Stimulated activated naive CD8-positive, alpha-beta T cell treated with anti-CD3 and anti-CD28 coated beads, Interleukin-15, amount 100 ng/mL, for 72 hours (primary cell): ENCODE results near the gene CD1D.

ENCODE experiments used
- ATAC-seq: fragments of 150-1000 bp; cut with Tn5 transposase; 2 replicates; pipeline ENCODE4 v1.10.0; 2021; ENCODE audit warnings: mild to moderate bottlenecking, moderate library complexity
- DNase-seq, 2 donors: peaks; one replicate each; pipeline ENCODE4 v3.0.0; 2021 to 2022
- H3K27ac Mint-ChIP-seq, 2 donors: one replicate each; pipeline ENCODE4 v1.8.0; 2022; ENCODE audit warnings: mild to moderate bottlenecking in 2 of 2, mixed read lengths in 2 of 2, moderate library complexity in 2 of 2
- H3K27me3 Mint-ChIP-seq: one replicate; pipeline ENCODE4 v1.8.0; 2022; ENCODE audit warnings: mixed read lengths
- H3K4me1 Mint-ChIP-seq: one replicate; pipeline ENCODE4 v1.8.0; 2022; ENCODE audit warnings: mild to moderate bottlenecking, mixed read lengths
- H3K4me3 Mint-ChIP-seq, 2 donors: one replicate each; pipeline ENCODE4 v1.8.0; 2022; ENCODE audit warnings: mild to moderate bottlenecking in 2 of 2, mixed read lengths in 2 of 2, moderate library complexity in 1 of 2
- H3K9me3 Mint-ChIP-seq, 2 donors: one replicate each; pipeline ENCODE4 v1.8.0; 2022; ENCODE audit warnings: mixed read lengths in 2 of 2

CD1D gene

DNA sequence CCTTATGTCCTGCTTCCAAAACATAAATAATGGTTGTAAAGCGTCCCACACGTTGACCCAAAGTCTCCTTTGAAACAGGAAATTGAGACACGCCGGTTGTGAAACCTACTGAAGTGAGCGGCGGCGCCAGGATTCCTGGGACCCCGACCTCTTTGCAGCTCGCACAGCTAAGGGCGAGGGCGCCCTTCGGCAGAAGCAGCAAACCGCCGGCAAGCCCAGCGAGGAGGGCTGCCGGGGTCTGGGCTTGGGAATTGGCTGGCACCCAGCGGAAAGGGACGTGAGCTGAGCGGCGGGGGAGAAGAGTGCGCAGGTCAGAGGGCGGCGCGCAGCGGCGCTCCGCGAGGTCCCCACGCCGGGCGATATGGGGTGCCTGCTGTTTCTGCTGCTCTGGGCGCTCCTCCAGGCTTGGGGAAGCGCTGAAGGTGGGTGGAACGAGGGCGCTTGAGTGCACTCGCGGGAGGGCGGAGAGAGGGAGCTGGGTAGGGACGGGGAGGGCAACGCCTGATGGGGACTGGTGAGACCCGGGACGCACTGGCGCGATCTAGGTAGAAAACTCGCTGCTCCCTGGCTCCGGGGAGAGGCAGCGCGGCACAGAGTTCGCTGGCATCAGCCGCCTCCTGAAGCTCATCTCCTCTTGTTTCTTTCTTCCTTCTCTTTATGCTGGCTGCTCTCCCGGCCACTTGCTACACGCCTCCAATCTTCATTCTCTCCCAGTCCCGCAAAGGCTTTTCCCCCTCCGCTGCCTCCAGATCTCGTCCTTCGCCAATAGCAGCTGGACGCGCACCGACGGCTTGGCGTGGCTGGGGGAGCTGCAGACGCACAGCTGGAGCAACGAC, at the start of gene CD1D:
Gene CD1D, plus strand, starts transcription at position 155 of the 836 bp plus-strand sequence. Its CDS starts 207 bp downstream, at position 362.
- H3K27me3 Mint-ChIP-seq, result peaks cover 81% of the 10 kb centered on the region

DNA sequence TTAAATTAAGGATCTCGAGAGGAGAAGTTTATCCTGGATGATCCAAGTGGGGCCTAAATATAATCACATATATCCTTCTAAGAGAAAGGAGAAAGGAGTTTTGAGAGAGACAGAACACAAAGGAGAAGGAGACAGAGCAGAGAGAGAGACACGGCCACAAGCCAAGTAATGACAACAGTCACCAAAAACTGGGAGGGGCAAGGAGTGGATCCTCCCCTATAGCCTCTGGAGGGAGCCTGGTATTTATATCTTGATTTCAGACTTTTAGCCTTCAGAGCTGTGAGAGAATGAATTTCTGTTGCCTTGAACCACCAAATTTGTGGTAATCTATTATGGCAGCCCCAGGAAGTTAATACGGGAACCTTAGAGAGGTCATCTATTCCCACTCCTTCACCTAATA, 49.5 kb upstream of the CD1D start:
- no peak overlapping the region for H3K27ac Mint-ChIP-seq
- H3K4me3 Mint-ChIP-seq, result no peak overlapping the region
- ATAC-seq (no peak), DNase-seq (no peak)
- H3K27me3 Mint-ChIP-seq, result peaks cover 9% of the 10 kb centered on the region
- H3K4me1 Mint-ChIP-seq, result peaks cover 3% of the 10 kb centered on the region
- H3K9me3 Mint-ChIP-seq, result no peaks in the 10 kb centered on the region

More for the DNA sequence above, at the start of gene CD1D:
- H3K4me1 Mint-ChIP-seq, result peaks cover 23% of the 10 kb centered on the region
- H3K27ac Mint-ChIP-seq, result no peak within 1 kb of the TSS
- peak within 1 kb of the TSS; percentile 86 to 93 for H3K4me3 Mint-ChIP-seq
- no peaks in the 10 kb centered on the region for H3K9me3 Mint-ChIP-seq
- ATAC-seq (peak; percentile 71), DNase-seq (no peak)

DNA sequence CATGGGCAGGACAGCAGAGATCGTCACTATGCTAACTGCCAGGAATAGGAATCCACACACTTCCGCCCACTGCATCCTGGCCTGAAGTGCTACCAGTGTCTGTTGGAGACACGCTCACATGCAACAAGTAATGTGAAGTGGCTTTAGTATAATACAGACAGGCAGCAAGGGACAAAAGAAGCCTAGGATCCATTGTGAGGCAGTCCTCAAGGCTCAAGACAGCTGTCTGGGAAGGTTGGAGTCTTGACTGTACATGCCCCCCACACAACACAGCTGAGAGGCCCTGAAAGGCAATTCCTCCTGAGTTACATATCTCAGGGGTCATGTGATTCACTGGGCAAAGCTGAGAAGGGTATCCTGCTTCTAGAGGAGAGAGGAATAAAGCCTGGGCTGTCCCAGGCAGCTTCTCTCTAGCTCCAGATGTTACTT, 39.9 kb upstream of the CD1D start:
- H3K4me3 Mint-ChIP-seq, result no peak overlapping the region
- no peaks in the 10 kb centered on the region for H3K4me1 Mint-ChIP-seq
- no peak for DNase-seq
- ATAC-seq, result no peak
- H3K27ac Mint-ChIP-seq, result no peak overlapping the region
- H3K9me3 Mint-ChIP-seq, result no peaks in the 10 kb centered on the region
- no peaks in the 10 kb centered on the region for H3K27me3 Mint-ChIP-seq

DNA sequence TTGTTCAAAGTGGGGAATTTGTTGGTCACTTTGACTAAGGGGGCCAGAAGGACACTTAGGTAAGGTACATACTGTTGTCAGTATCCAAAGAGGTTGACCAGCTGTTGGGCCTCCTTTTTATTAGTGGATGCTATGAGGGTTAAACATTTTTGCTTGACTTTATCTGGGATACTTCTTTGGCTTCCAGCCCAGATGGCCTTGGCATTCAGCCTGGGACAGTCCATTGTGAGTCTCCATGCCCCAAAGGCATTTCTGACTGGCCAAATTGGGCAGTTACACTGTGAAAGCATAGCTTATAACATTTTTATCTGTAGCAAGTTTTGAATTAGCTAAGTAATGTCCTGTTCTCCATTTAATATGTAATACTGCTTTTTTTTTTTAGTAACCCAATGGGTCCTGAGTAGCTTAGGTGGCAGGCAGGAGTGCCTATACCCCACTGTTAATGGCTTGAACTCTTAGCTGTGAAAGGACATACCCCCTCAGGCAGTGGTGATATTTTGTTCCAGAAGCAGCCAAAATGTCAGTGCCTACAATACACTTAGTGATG, 35.4 kb upstream of the CD1D start:
- ATAC-seq, result no peak
- Mint-ChIP-seq H3K4me3 (no peak overlapping the region), H3K27me3 (no peaks in the 10 kb centered on the region), H3K4me1 (peaks cover 17% of the 10 kb centered on the region), H3K9me3 (peaks cover 7 to 14% of the 10 kb centered on the region in 2 donors), H3K27ac (no peak overlapping the region)
- no peak for DNase-seq

DNA sequence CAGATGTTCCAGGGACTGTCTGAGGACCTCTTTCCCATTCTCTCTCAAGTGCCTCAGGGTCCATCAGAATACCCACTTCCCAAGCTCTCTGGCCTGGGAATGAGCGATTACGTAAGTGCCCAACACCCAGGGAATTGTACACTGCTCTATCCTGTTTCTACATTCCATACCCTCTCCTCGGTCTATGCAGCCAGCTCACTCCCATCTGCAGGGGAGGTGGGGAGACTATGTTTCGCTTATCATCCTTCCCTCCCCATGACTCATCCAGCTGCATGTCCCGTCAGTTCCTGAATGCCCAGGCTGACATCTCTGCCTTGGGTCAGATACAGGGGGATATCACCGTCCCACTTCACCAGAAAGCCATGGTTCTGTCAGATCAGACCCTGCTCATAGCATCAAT, 34.5 kb upstream of the CD1D start:
- peaks cover 7 to 14% of the 10 kb centered on the region in 2 donors for H3K9me3 Mint-ChIP-seq
- H3K27me3 Mint-ChIP-seq, result no peaks in the 10 kb centered on the region
- H3K4me1 Mint-ChIP-seq, result peaks cover 22% of the 10 kb centered on the region
- no peak for ATAC-seq
- H3K27ac Mint-ChIP-seq, result no peak overlapping the region
- H3K4me3 Mint-ChIP-seq, result no peak overlapping the region
- no peak for DNase-seq

DNA sequence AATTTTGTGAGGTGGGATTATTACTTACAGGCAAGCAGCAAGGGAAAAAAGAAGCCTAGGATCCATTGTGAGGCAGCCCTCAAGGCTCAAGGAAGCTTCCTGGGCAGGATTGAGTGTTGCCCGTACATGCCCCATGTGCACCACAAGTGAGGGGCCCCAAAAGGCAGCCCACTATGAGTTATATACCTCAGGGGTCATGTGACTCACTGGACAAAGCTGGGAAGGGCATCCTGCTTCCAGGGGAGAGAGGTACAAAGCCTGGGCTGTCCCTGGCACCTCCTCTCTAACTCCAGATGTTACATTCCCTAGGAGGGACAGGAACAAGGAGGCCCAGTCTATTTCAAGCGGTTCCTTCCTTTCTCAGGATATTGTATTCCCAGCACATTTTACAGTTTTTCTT, 34.0 kb upstream of the CD1D start:
- no peaks in the 10 kb centered on the region for H3K27me3 Mint-ChIP-seq
- no peak overlapping the region for H3K27ac Mint-ChIP-seq
- DNase-seq, result no peak
- peaks cover 7 to 14% of the 10 kb centered on the region in 2 donors for H3K9me3 Mint-ChIP-seq
- no peak overlapping the region for H3K4me3 Mint-ChIP-seq
- peaks cover 22% of the 10 kb centered on the region for H3K4me1 Mint-ChIP-seq
- ATAC-seq, result no peak

DNA sequence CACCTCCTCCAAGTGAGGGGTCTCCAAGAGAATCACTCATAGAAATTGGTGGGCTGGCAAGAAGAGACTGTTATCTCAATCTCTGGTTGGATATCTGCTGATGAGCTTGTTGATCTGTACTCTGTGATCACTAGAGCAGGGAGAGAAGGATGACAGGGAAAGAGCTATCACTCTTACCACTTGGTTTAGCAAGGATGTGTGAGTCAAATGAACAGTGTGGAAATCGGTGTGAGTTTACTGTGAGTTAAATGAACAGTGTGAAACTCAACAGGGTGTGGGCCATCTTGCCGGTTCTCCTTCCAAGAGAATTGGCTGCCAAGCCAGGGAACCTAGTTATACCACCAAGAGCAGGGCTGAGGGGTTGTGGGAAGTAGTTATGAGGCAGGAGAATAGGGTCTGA, 33.3 kb upstream of the CD1D start:
- H3K27ac Mint-ChIP-seq, result no peak overlapping the region
- H3K4me3 Mint-ChIP-seq, result no peak overlapping the region
- H3K4me1 Mint-ChIP-seq, result peaks cover 22% of the 10 kb centered on the region
- no peak for DNase-seq
- H3K9me3 Mint-ChIP-seq, result peaks cover 7 to 14% of the 10 kb centered on the region in 2 donors
- H3K27me3 Mint-ChIP-seq, result no peaks in the 10 kb centered on the region
- ATAC-seq, result no peak

DNA sequence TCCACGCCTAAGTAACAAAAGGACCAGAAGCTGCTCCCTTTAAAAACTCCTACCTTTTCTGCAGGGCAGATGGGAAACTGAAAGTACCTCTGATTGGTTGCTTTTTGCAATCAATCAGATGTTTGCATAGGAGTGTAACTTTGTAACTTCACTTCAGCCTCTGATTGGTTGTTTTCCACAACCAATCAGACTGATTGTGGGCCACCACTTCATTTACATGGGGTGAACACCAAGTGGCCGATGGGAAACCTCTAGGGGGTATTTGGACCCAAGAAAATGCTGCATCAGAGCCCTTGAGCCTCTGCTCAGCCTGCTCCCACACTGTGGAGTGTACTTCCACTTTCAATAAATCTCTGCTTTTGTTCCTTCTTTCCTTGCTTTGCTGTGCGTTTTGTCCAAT, 32.8 kb upstream of the CD1D start:
- ATAC-seq, result no peak
- no peak overlapping the region for H3K4me3 Mint-ChIP-seq
- H3K9me3 Mint-ChIP-seq, result peaks cover 7 to 14% of the 10 kb centered on the region in 2 donors
- H3K27ac Mint-ChIP-seq, result no peak overlapping the region
- DNase-seq, result no peak
- H3K4me1 Mint-ChIP-seq, result peaks cover 22% of the 10 kb centered on the region
- H3K27me3 Mint-ChIP-seq, result no peaks in the 10 kb centered on the region

DNA sequence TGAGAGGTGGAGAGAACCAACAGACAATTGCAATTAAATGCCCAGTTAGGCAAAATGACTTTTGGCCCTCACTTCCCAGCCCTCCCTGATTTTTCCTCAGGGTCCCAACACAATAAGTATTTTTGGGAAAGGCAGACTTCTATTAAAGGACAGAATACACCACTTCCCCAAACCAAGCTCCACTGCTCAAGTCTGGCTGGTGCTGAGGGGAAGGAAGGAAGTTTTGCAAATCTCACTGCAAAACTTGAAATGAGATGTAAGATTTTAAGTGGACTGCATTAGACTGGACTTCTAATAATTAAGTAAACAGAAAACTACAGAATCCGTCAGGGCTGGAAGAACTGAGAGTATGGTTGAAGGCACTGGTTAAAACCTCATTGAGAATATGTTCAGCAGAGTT, 32.2 kb upstream of the CD1D start:
- H3K27ac Mint-ChIP-seq, result no peak overlapping the region
- peak overlapping the region; percentile 88 to 93 for H3K4me3 Mint-ChIP-seq
- ATAC-seq, result no peak
- no peaks in the 10 kb centered on the region for H3K27me3 Mint-ChIP-seq
- peaks cover 22% of the 10 kb centered on the region for H3K4me1 Mint-ChIP-seq
- no peak for DNase-seq
- H3K9me3 Mint-ChIP-seq, result peaks cover 7 to 14% of the 10 kb centered on the region in 2 donors

DNA sequence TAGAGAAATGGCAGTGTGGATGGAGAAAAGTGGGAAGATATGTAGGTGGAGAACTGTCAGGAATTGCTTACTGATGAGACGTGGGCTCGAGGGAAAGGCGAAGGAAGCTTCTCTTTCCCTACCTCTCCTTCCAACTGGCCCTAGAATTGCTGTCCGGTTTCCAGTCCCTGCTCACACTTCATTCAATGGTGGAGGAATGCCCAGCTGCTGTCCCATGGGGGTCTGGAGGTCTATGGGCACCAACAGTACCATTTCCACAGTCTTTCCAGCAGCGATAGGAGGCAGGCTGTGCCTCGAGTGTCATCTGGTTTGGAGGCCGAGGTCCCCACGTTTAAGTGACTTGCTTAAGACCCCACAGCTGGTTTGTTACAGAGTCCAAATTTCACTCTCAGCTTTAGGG, 31.5 kb upstream of the CD1D start:
- Mint-ChIP-seq H3K27me3 (peaks cover 6% of the 10 kb centered on the region), H3K9me3 (peaks cover 7 to 14% of the 10 kb centered on the region in 2 donors), H3K4me1 (peaks cover 22% of the 10 kb centered on the region), H3K27ac (peak overlapping the region; percentile 96 to 97), H3K4me3 (peak overlapping the region; percentile 88 to 93)
- ATAC-seq (peak; percentile 10), DNase-seq (no peak)

DNA sequence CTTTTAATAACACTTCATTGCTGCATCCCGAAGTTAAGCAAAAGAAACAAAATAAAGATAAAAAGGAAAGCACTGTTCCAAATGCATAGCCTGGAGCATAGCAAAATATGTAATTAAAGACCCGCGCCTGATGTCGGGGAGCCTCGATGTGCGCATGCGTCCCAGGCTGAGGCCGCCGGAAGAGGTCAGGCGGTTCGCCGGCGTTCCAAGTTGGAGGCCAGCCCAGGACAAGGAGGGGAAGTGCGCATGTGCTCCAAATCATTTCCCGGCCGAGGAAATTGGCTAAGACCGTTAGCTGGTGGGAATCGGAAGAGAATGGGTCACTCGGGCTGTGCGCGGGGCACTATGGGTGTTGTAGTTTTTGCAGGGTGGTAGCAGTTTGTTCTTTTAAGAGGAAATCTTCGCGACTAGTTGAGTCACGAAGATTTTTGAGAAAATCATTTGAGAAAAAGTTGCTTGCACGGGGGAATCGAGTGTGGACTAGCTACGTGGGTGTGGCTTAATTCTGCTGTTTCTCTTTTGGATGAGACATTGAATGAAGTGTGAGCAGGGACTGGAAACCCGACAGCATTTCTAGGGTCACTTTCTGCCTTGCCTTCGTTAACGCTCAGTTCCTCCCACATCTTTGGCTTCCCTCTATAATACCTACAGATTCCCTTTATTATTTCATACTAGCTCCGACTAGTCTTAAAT, 31.0 kb upstream of the CD1D start:
- Mint-ChIP-seq H3K4me1 (peaks cover 22% of the 10 kb centered on the region), H3K27ac (peak overlapping the region; percentile 96 to 97), H3K27me3 (peaks cover 11% of the 10 kb centered on the region), H3K9me3 (peaks cover 7 to 14% of the 10 kb centered on the region in 2 donors), H3K4me3 (peak overlapping the region; percentile 88 to 93)
- ATAC-seq, result peak; percentile 95
- peak; percentile 70 to 86 for DNase-seq

DNA sequence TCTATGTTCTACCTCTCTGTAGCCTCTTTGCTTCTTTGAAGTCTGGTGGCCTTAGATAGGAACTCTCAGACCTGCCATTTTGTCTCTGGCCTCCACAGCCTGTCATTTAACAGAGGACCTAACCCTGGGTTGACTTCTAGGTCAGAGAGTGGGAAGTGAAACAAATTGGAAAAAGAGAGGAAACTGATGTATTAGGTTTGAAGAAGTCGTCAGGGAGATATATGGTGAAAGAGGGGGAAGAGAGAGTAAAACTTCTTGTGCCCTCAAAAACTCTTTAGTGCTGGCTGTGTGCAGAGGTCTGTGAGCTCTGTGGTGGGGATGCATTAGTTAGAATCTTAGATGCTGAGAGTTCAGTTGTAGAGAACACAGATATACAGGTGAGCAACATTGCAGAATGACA, 30.2 kb upstream of the CD1D start:
- Mint-ChIP-seq H3K4me1 (peaks cover 22% of the 10 kb centered on the region), H3K27me3 (peaks cover 16% of the 10 kb centered on the region), H3K4me3 (peak overlapping the region; percentile 88 to 93), H3K9me3 (peaks cover 7 to 14% of the 10 kb centered on the region in 2 donors), H3K27ac (peak overlapping the region; percentile 37 to 71)
- ATAC-seq (no peak), DNase-seq (no peak)

DNA sequence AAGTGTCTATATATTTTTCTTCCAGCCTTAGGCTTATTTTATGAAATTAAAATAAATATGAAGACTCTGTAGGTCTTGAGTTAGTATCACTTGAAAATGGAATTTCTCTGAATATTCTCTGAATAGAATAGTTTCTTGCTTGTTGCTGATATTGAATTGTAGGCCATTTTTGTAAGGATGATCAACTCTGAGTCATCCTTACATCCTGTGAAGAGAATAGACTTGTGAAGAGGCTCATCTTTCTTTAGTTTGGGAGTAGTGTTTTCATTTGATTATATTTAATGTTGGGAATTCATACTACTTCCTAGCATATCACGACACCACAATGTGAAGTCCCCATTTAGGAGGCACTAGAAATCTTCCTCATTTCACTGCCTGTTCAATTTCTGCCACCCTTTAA, 27.5 kb upstream of the CD1D start:
- Mint-ChIP-seq H3K4me3 (no peak overlapping the region), H3K4me1 (peaks cover 22% of the 10 kb centered on the region), H3K27ac (no peak overlapping the region), H3K27me3 (peaks cover 16% of the 10 kb centered on the region), H3K9me3 (peaks cover 0 to 7% of the 10 kb centered on the region in 2 donors)
- ATAC-seq (no peak), DNase-seq (no peak)

DNA sequence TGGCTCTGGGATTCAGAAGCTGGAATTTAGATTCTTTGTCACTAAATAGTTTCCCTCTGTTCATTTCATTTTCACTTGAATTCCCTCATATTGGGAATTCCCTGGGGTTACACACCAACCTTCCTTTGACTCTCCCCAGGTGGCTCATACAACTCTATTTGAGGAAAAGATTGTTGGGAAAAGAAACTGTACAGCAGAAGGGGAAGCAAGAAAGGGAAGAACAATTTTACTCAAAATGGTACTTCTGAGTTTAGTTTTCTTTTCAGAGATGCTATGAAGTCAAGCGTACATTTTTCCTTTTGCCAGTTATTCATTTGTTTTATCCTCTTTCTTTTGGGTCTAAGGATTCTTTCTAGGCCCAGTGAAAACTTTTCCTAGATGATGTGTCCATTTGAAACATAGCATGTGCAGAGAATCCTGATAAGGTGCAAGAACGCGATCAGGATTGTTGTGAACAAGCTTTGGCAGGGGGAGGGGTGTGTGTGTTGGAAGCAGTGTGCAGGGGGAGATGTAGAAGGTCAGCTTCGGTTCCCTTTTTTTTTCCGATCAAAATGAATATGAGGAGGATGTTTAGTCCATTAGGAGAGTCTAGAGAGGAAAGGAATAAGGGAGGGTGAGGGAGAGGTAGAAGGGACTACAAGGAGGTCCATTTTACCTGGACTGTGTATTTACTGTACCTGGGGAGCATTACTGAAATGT, 26.8 kb upstream of the CD1D start:
- ATAC-seq (no peak), DNase-seq (no peak)
- H3K4me3 Mint-ChIP-seq, result no peak overlapping the region
- H3K9me3 Mint-ChIP-seq, result peaks cover 0 to under 1% of the 10 kb centered on the region in 2 donors
- peaks cover 18% of the 10 kb centered on the region for H3K4me1 Mint-ChIP-seq
- no peak overlapping the region for H3K27ac Mint-ChIP-seq
- H3K27me3 Mint-ChIP-seq, result peaks cover 16% of the 10 kb centered on the region

DNA sequence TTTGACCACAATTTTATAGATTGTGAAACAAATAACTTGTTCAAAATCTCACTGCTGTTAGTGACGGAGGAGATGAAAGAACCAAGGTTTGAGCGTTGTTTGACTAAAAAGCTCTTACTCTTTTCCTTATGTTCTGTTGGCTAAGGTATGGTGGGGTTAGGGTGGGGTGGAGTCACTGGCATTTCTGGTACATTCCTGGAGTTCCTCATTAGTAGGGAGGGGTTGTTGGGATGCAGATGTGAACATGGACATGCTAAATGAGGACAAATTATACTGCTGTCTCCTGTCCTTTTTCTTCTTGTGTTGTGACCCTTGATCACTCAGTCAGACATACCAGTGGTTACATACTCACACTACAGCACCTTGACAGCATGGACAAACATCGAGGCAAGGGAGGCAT, 26.2 kb upstream of the CD1D start:
- H3K9me3 Mint-ChIP-seq, result no peaks in the 10 kb centered on the region
- H3K4me1 Mint-ChIP-seq, result peaks cover 12% of the 10 kb centered on the region
- peaks cover 16% of the 10 kb centered on the region for H3K27me3 Mint-ChIP-seq
- ATAC-seq, result no peak
- H3K4me3 Mint-ChIP-seq, result no peak overlapping the region
- no peak for DNase-seq
- H3K27ac Mint-ChIP-seq, result no peak overlapping the region
